Measurements from ENCODE around the gene PPP1CB.
"Not testable (repeated sequence)": the region's sequence is repeated elsewhere in the genome, so short reads cannot be mapped to it uniquely, and the experiment has no call there.

PPP1CB gene

DNA sequence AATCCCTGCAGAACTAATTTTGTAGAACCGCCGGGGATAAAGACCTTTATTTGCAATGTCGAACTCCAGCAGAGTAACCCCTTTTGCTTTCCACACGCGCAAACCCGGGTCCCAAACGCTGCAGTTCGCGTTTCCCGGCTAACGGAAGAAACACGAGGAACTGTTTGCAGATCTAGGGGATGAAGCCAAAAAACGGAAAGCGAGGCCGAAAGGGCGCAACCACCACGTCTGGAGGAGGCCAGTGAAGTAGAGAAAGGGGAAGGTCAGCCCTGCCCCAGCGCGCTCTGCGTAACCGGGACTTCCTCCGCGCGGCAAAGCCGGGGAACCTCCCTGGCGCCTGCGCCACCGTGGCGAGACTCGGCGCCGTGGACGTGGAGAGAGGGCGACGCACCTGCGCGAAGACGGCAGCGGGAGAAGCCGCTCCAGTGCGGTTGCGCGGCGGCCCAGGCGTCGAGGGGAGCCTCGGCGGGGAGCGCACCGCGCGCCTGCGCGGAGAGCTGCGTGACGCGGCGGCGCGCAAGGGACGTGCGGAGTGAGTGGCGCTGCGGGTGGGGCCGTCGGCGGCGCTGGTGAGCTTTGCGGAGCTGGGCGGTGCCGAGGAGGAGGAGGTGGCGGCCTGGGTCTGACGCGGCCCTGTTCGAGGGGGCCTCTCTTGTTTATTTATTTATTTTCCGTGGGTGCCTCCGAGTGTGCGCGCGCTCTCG, at the start of gene PPP1CB:
PPP1CB (plus strand) TSS at position 579 of the 704 bp plus-strand sequence. CDS start 295 bp downstream, outside the sequence.
- DNase-seq (ENCODE audit: low read depth in 4 of 4, low spot score in 1 of 4), result peak; percentile 81 to 91 (median 86)

DNA sequence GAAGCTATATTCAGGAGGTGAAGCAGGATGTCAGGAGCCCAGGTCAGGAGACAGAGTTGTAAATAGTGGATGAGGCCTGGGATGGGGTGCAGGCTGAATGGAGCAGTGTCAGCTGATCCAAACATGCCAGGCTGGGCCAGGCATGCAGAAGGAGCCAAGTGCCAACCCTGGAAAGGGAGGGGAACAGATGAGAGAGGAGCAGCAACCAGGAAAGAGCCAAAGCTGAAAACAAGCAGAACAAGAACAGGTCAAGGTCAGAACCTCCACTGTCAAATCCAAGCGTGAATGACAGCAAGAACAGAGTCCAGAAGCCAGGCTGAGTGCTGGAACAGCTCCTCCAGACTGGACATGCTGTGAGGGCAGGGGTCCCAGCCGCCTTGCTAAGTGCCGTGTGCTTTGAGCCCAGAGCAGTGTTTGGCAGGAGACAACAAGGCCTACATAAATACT, 49.2 kb upstream of the PPP1CB start:
- DNase-seq (ENCODE audit: low read depth in 4 of 4, low spot score in 1 of 4), result no peak

DNA sequence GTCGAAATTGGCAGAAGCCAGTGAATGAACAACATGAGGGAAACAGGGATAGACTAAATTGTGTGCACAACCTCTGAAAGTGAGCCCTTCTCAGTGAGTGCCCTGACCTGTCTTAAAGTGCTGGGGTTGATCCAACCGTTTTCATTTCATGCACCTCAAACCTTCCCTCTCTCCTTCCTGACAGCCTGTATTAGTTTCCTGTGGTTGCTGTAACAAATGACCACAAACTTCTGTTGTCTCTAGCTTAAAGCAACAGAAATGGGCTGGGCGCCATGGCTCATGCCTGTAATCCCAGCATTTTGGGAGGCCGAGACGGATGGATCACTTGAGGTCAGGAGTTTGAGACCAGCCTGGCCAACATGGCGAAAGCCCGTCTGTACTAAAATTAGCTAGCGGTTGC, 48.8 kb upstream of the PPP1CB start:
- DNase-seq (ENCODE audit: low read depth in 4 of 4, low spot score in 1 of 4), result no peak

DNA sequence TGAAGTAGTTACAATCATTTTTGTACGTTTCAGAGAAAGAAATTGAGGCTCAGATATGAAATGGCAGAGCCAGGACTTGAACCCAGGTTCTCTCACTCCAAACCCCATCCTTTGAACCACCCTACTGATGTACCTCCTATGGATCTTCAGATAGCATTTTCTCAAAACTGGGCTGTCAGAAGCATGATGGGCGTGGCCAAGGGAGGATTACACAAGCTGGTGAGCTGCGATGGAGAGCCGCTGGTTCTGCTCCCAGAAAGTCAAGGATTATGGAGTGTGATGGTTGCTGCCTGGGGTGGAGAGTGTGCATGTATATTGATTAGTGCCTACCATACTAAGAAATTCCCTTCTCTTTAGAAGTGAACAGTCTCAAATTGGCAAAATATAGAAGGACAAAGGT, 47.0 kb upstream of the PPP1CB start:
- no peak for DNase-seq (ENCODE audit: low read depth in 4 of 4, low spot score in 1 of 4)

DNA sequence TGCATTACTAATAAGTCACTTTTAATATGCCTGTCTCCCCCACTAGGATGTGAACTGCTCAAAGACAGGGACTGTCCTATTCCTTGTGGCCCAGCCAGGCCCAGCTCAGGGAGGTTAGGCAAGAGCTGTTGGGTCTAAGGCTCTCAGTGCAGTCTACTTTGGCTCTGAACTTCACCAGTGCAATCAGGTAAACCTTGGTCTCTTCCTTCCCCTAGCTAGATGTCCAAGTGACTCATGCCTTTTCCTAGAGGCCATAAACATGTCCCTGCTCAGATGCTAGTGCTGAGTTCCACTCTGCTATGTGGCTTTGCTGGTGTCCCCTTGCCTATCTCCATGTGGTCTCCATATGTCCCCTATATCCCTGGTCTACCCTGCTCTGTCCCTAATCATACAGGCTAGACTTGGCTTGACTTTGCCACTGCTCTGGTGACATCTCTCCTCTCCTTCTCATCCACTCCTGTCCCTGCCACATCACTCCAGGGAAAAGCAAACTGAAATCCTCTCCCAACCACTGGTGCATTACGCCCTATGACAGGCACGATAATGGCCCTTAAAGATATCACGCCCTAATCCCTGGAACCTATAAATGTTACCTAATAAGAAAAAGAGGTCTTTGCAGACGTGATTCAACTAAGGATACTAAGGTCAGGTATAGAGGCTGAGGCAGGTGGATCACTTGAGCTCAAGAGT, 45.7 kb upstream of the PPP1CB start:
- DNase-seq (ENCODE audit: low read depth in 4 of 4, low spot score in 1 of 4), result no peak

DNA sequence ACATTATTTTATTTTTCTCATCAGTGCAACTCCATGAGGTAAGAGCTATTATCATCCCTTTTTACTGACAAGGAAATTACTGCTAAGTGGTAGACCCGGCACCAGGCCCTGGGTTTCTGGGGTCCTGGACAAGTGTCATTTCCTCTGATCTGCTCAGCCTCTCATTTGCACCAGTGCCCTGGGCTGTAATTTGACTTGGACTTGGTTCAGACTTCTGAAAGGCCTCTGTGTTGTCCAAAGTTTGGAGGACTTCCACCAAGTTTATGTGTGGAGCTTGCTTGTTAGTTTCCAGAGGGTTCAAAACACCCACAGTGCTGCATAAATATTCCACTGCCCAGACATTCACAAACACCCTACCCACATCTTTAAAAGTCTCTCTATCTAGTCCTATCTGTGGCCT, 44.0 kb upstream of the PPP1CB start:
- DNase-seq (ENCODE audit: low read depth in 4 of 4, low spot score in 1 of 4), result no peak

DNA sequence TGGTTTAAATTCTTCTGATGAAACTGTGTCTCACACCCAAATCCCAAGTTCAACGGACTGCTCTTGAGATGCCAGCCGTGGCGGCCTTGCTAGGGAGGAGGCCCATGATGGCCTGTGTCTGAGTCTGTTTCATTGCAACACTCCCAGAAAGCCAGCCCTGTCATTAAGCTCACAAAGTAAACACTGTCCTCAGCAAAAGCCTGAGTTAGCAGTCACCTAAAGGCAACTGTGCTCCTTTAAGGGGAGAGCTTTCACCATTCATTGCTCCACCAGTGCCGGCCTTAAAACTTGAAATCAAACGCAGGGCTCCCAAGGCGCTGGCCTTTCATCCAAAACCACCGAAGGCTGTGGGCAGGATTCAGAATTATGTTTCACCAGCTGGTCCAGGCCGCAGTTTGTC, 42.5 kb upstream of the PPP1CB start:
- no peak for DNase-seq (ENCODE audit: low read depth in 4 of 4, low spot score in 1 of 4)

DNA sequence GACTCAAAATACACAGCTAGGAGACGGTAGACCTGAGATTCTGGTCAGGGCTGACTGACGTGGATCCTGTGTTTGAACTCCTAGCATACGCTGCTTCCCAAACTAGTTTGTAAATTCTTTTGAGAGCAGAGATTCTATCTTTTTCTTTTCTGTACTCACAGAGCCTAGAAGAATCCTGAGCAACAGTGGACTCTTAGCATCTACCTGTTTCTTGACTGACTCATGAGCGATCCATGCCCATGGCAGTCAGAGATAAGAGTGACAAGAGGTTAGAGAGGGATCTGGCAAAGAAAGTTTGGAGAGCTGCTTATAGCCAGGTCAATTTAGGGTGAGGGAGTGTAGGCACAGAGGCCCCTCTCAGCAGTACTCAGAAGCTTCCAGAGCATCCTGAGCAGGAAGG, 41.1 kb upstream of the PPP1CB start:
- no peak for DNase-seq (ENCODE audit: low read depth in 4 of 4, low spot score in 1 of 4)

DNA sequence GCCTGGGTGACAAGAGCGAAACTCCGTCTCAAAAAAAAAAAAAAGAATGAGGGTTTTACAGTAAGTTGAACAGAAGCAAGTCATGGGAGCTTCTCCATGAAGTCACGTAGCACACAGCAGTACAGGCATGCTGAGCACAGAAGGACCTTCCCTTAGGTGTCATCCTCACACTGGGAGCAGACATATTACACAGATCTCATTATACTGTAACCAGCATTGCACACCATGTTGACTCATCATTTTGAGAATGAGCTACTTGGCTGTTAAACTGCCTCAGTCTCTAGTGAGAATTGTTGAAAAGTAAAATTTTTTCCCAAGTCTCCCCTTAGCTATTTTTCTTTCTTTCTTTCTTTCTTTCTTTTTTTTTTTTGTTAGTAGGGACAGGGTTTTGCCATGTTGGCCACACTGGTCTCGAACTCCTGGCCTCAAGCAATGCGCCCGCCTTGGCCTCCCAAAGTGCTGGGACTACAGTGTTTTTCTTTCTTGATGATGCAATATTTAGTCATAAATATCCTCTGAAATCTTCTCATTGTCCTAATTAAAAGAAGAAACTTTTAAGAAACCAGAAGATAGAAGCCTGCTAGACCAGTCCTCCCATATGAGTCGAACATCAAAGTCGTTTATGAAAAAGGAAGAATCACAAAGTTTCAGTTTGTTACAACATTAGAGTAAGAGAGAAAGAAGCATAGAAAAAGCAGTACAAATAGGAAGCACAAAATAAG, 37.9 kb upstream of the PPP1CB start:
- DNase-seq (ENCODE audit: low read depth in 4 of 4, low spot score in 1 of 4), result no peak

DNA sequence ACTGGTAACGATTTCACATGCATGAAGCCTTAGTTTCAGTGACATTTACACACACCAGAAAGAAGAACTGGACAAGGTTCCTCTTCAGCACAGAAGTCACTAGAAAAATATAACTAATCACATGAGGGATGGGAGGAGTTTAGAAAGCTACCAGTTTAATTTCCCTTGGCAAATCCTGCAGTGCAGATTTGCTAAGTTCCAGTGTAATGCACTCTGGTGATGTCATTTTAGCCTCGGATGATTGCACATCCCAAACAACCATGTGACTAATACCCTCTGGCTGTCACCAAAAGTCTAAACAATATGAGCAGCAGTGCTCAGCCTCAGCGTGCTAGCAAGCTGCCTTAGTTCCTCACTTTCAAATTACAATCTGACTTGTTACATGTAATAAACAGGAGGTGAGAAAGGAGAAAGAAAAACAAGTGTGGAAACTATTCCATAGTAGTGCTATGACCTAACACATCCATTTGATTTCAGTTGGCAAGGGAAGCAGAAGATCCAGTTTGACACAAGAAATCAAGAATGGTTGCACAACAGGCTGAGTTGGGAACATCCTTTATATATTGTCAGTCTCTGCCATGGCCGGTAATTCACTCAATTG, 35.3 kb upstream of the PPP1CB start:
- no peak for DNase-seq (ENCODE audit: low read depth in 4 of 4, low spot score in 1 of 4)

DNA sequence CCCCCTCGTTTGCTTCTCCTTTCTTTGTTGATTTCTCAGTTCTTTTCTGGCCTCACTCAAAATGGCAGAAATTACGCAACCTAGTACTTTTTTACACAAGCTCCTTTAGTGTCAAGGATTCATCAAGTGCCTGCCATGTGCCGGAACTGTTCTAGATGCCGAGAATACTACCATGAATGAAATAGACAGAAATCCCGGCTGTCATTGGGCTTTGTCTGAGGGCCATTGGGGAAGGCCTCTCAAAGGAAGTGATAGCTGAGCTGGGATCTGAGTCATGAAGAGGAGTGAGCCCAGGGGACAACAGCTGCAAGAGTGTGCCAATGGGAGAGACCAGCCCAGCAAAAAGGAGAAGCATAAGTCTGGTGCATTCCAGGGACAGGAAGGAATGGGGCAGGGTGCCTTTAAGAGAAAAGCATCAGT, 34.3 kb upstream of the PPP1CB start:
- DNase-seq (ENCODE audit: low read depth in 4 of 4, low spot score in 1 of 4), result no peak

DNA sequence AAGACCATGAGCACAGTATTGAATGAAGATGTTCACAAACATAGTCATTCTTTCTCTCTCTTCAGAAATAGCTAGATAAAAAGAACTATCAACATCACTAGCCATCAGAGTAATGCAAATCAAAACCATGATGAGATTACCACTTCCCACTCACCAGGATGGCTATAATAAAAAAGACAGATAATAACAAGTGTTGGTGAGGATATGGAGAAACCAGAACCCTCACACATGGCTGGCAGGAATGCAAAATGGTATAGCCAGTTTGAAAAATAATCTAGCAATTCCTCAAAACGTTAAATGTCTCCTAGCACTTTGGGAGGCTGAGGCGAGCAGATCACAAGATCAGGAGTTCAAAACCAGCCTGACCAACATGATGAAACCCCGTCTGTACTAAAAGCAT, 31.3 kb upstream of the PPP1CB start:
- no peak for DNase-seq (ENCODE audit: low read depth in 4 of 4, low spot score in 1 of 4)

DNA sequence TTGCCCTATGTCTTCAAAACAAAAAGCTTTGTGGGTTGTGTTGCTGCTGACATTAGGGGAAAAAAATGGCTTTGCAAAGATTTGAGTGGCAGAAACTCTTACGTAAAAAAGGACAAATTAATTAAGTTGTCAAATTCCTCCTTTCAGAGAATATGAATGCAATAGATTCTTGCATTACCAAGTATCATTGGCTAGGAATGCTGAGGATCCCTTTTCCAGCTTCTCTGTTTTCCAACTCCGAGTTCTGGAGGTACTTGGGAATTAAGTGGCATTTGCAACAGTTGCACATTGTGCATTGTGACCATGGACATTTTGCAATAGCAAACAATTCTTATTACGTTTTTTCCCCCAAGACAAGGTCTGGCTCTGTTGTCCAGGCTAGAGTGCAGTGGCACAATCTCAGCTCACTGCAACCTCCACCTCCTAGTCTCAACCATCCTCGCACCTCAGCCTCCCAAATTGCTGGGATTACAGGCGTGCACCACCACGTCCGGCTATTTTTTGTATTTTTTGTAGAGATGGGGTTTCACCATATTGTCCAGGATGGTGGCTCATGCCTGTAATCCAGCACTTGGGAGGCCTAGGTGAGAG, 29.9 kb upstream of the PPP1CB start:
- DNase-seq (ENCODE audit: low read depth in 4 of 4, low spot score in 1 of 4), result no peak

DNA sequence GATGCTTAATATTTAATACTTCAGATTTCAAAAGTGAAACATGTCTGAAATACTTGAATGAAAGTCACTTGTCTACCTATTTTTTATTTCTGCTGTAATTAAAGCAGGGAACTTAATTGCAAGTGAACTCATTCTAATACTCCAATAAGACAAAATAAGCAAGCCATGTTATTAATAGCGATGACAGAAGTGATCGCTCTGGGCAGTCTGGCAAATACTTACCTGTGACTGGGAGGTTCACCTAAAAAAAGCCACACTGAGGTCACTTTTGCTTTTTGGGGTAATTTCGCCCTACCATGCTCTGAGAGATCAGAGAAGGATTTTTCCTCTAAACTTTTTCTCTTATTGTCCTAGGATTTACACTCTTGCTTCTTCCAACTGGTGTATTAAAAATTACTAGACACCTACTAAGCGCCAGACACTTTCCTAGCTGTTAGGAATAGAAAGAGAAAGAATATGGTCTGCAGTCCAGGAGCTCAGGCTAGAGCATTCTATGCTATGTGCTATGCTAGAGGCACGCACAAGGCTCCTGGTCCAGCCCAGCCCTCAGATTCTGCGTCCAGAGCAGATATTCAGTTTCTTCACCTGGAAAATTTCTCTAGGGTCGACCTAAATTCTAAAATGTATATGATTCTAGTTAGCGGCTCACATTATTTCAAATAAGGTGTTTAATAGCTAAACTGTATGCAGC, 26.5 kb upstream of the PPP1CB start:
- no peak for DNase-seq (ENCODE audit: low read depth in 4 of 4, low spot score in 1 of 4)

DNA sequence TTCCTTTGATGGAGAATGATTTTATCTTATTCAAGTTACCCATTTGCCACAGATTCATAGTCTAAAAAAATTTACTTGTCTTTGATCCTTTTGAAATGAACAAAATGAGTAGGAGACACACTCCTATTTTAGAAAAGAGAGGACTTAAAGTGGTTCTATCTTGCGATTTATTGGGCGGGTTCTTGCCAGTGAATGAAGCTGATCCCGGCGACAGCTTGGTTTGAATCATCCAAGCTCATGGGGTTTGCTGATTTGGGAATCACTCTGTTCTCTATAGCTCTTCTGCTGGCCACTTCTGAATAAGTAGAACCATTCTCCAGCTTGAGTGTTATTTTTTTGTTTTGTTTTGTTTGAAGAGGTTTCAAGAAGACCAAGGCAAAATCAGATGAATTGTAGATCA, 25.5 kb upstream of the PPP1CB start:
- no peak for DNase-seq (ENCODE audit: low read depth in 4 of 4, low spot score in 1 of 4)

DNA sequence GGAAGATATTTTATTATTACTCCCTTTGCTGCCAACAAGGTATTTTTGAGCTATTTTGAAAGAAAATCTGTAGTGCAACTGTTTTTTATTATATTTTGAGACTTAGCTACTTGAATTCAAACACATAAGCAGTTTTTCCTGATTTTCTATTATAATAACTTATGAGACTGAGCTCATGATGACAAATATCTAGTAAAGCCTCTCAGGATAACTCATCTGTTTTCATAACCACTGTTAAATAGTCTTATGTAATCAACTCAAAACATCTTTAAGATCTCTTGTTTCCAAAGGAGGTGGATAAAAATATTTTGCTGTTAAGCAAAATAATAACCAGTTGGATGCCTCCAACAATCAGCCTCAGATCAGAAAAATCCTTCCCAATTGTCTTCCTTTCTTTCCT, 21.9 kb upstream of the PPP1CB start:
- no peak for DNase-seq (ENCODE audit: low read depth in 4 of 4, low spot score in 1 of 4)

DNA sequence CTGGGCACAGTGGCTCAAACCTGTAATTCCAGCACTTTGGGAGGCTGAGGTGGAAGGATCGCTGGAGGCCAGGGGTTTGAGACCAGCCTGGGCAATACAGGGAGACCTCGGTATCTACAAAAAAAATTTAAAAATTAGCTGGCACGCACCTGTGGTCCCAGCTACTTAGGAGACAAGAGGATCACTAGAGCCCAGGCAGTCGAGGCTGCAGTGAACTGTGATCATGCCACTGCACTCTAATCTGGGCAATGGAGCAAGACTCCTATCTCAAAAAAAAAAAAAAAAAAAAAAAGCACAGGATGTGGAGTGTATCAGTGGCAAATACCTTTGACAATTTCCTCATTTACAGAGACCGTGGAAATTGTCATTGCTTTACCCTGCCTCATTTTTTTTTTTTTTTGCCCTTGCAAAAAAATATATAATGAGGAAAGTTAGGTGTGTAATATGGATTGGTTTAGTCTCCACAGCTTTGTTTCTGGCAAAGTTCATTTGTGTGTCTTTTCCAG, 20.9 kb upstream of the PPP1CB start:
- DNase-seq (ENCODE audit: low read depth in 4 of 4, low spot score in 1 of 4), result no peak

DNA sequence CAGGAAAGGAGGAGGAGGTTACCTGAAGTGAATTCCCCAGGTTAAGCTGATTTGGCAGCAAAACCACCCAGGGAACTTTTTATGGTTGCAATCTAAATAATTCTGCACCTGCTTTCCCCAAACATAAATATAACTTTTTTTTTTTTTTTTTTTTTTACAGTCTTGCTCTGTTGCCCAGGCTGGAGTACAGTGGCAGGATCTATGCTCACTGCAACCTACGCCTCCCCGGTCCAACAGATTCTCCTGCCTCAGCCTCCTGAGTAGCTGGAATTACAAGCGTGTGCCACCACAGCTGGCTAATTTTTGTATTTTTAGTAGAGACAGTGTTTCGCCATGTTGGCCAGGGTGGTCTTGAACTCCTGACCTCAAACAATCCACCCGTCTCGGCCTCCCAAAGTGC, 16.1 kb upstream of the PPP1CB start:
- no peak for DNase-seq (ENCODE audit: low read depth in 4 of 4, low spot score in 1 of 4)

DNA sequence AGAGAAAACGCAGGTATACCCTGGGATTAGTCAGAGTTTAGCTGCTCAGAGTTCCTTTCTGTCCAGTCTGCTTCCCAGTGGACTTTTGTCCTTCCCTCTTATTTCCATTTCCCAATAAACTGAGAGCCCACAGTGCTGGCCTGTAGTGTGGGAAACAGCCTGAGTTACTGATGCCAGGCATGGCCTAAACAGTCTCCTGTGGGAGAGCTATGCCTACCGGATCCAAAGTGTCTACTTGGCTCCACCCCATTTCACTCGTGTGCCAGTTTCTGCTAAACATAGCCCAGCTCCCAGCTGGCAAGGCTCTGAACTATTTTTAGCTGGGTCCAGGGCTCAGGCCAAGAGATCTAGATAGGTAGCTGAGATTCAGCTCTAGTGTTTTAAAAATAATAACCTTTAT, 15.6 kb upstream of the PPP1CB start:
- no peak for DNase-seq (ENCODE audit: low read depth in 4 of 4, low spot score in 1 of 4)

DNA sequence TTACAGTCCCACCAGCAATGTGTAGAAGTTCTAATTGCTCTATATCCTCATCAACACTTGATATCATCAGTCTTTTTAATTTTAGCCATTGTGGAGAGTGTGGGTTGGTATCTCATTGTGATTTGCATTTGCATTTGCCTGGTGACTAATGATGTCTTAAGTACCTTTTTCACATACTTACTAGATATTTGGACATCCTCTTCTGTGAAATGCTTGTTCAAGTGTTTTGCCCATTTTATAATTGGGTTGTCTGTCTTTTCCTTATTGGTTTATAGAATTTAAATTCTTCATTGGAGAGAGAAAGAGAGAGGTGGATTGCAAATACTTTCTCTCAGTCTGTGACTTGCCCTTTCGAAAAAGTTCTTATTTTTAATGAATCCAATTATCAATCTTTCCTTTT, 14.0 kb upstream of the PPP1CB start:
- DNase-seq (ENCODE audit: low read depth in 4 of 4, low spot score in 1 of 4), result no peak

DNA sequence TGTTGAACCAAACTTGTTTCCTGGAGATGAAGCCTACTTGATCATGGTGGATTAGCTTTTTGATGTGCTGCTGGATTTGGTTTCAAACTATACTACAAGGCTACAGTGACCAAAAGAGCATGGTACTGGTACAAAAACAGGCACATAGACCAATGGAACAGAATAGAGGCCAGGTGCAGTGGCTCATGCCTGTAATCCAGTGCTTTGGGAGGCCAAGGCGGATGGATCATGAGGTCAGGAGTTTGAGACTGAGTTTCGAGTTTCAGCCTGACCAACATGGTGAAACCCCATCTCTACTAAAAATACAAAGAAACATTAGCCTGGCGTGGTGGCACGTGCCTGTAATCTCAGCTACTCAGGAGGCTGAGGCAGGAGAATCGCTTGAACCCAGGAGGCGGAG, 9.0 kb upstream of the PPP1CB start:
- not testable (repeated sequence) for DNase-seq (ENCODE audit: low read depth in 4 of 4, low spot score in 1 of 4)

Data from stimulated activated CD4-positive, alpha-beta T cell treated with anti-CD3 and anti-CD28 coated beads, Interleukin-1b, Interleukin-23, amount 100 ng/mL, for 24 hours (primary cell).